Hepatic stellate cell (primary cell): ENCODE data around the gene COA5.
"Not testable (repeated sequence)": the region's sequence is repeated elsewhere in the genome, so short reads cannot be mapped to it uniquely, and the experiment has no call there.

ENCODE experiments used
- DNase-seq: peaks from one replicate; pipeline ENCODE4 v3.0.0; 2011; ENCODE audit warnings: low spot score

Gene COA5

DNA sequence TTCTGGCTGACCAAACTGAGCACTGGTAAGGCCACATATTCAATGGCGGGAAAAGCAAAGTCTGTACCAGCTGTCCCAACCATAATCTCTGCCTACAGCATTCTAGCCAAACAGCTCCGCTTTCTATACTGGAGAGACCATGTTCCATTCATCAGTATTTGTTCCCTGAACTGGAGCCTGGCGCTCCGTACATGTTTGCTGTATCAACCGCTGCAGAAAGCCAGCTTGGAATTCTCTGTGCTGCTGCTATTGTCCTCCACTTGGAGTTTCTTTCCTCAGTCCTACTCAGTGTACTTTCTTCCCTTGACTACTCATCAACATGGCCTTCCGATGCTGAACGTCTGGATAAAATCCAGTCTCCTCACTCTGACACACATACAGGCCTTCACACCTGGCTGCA lies 1.9 kb downstream of the COA5 start:
- DNase-seq, result no peak

DNA sequence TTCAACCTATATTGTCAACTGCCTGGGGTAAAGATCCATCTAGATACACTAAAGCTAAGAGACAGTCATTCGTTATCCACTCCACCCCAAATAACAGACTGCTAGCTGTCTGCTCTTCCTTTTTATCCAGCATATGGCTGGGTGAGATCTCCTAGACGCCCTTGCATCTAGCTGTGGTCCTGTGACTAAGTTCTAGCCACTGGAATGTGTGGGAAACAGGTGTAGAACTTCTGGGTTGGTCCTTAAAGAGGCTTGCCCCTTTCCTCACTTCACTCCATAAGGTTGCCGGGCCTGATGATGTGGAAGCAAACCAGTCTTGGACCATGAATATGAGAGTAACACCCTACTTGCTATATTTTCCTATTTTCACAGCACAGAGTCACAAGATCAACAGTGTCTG lies 3.2 kb downstream of the COA5 start:
- DNase-seq, result no peak

GRCh38 chr2:98604547-98604946 lies 3.8 kb downstream of the COA5 start:
- no peak for DNase-seq

- peak; percentile 41 for DNase-seq
Measured at GRCh38 chr2:98601532-98602132, 6.7 kb downstream of the COA5 start.

DNA sequence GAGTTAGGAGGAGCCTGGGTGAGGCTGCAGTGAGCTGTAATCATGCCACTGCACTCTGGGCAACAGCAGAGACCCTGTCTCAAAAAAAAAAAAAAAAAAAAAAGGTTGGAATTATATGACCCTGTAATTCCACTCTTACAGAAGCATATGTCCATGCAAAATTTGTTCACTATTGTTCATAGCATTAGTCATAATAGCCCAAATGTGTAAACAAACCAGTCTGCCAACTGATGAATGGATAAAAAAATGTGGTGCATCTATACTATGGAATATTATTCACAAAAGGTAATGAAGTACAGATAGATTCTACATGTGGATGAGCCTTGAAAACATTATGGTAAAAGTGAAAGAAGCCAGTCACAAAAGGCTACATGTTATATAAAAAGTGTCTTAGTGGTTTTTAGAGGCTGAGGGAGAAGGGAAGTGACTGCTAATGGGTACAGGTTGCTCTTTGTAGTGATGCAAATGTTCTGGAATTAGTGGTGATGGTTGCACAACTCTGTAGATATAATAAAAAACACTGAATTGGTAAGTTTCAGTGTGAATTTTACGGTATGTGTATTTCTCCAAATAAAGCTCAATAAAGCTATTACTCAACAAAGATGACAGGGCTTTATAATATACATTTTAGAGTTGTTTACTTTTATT lies 9.4 kb downstream of the COA5 start:
- DNase-seq, result no peak

DNA sequence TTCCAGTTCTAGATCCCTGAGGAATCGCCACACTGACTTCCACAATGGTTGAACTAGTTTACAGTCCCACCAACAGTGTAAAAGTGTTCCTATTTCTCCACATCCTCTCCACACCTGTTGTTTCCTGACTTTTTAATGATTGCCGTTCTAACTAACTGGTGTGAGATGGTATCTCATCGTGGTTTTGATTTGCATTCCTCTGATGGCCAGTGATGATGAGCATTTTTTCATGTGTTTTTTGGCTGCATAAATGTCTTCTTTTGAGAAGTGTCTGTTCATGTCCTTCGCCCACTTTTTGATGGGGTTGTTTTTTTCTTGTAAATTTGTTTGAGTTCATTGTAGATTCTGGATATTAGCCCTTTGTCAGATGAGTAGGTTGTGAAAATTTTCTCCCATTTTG lies 13.6 kb downstream of the COA5 start:
- DNase-seq, result not testable (repeated sequence)

DNA sequence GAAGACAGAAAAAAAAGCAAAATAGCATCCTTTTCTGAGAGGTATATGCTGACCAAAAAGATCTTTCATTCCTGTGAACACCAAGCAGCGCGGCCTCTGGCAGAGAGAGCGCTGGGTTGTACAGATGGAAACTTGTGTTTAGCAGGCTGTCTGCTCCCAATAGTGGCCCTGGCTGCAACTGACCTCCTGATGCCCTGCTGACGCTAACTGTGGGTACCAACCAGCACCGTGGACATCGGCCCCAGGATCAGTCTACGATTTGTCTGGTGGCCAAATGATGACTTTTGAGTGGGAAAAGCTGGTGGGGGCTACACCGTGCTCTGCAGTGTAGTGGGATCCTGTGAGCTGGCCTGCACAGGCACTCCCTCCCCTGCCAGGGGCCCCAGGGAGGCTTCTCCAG lies 15.7 kb downstream of the COA5 start:
- DNase-seq, result no peak

GRCh38 chr2:98589489-98589888 lies 18.8 kb downstream of the COA5 start:
- no peak for DNase-seq

DNA sequence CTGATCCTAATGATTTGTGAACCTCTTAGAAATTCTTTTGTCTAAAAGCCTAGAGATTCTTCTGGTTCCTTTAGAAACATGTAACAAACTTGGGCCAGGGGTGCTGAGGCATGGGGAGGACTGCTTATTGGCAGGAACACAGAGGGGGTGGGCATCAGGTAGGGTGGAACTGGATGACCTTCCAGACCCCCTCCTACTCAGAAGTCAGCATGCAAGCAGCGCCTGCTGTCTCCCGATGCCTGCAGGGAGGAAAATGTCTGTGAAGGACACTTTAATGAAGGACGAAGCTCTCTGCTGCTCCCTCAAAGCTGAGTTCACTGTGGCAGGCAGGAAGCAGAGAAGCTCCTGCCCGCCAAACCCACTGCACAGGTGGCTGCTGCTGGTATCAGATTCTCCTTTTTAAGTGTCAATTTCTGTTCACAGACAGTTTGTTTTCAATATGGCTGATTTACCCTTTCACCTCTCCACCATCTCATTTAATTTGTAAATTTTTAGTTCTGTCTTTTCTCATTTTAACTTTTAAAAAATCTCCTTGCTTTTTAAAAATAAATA lies 19.4 kb downstream of the COA5 start:
- DNase-seq, result no peak

- no peak for DNase-seq
Measured at GRCh38 chr2:98586551-98587140, 21.7 kb downstream of the COA5 start.

DNA sequence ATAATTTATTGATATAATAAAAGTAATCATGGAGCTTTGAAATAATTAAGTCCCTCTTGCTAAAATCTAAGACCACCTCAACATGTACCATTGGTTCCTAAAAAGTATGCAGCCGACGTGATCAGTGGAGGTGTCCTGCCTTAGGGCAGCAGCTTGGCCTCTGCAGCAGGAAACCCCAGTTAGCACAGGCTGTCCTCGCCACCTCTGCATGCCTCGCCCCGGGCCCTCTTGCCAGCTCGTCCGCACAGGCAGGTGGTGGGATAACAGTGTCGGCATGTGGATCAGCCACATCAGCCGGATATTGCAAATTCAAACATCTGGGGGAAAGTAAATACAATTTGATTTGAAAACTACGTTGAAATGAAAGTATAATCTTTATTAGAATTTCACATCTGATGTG lies 22.9 kb downstream of the COA5 start:
- no peak for DNase-seq

DNA sequence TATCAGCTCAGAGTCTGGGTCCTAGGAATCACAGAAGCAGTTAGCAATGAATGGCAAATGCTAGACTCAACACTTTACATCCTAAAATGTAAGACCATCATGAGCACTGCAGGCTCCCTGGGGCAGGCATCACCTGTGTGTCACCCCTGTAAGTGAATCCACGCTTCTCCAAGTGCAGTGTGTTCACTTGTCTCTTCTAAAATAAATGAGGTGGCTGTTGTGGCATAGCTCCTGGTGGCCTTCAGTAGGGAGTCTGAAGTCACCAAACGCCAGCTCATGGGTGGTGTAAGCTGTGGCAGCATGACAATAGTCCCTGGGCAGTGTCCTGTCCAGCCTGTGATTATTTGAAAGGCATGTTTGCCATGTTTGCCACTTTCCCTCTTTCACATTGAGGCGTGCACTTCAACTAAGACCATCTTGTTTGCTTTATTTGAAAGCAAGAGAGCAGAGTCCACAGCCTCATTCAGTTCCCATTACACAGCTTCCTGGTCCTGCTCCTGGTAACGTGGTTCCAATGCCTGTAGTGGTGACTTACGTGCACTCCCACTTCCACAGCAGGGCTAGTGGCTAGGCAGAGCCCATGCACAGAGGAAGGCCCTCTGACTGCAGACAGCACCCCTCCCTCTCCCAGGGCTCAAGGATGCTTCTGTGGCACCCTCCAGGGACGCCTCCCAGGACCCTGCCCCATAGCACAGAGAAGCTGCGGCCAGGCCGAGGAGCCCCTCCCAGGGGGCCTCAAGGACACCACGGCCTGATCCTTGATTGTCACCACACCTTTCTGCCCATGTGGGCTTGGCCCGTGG lies 24.3 kb downstream of the COA5 start:
- no peak for DNase-seq

DNA sequence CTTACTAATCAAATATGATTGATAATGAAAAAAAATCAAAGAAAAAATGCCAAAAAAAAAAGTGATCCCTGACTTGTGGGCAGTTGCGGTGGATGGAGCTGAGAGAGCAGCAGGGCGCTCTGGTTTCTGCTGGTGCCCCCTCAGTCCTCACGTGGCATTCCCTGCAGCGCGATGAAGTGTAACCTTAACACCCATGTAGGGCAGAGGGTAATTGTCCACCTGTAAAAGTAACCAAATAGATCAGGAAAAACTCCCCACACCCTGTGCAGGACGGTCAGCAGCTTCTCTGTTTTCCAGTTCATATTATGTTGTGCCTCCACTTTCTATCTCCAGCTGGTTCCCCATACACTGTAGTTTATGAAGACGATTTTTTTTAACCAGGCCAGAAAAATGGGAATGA lies 25.0 kb downstream of the COA5 start:
- no peak for DNase-seq

- no peak for DNase-seq
Measured at GRCh38 chr2:98582523-98582922, 25.8 kb downstream of the COA5 start.

GRCh38 chr2:98580656-98581284 lies 27.5 kb downstream of the COA5 start:
- no peak for DNase-seq

DNA sequence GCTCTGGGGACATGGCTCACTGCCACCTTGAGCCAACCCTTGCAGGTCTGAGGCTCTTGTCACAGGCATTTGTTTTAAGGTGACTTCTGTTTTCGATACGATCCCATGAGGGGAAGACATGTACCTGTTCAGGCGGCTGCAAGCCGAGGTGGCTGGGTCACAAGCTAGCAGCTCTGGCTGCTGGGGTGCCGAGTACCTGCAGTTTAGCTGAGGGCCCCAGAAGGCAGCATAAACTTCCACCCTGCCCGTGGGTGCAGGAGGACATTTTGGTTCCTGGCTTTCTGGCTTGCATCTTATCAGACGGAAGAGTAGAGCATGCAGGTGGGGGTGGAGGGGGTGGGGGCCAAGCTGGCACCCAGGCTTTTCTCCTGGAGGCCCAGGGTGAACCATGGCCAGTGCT lies 28.4 kb downstream of the COA5 start:
- DNase-seq, result no peak

DNA sequence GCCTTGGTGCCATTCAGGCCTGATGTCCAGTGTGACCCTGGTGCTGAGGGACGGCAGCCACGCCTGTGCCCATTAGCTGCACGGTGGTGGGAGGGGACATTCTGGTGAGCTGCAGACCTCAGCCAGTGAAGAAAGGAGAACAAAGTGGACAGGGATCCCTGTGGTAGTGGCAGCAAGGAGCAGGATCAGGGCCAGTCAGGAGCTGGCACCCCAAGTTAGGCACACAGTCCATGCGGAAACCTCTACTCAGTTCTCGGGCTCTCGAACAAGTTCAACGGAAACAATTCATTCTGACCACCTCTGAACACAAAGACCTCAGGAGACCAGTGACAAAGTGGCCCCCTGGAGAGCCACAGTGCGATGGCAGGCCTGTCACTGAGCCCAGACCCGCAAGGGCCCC lies 30.1 kb downstream of the COA5 start:
- no peak for DNase-seq

GRCh38 chr2:98577313-98577712 lies 31.0 kb downstream of the COA5 start:
- DNase-seq, result no peak

DNA sequence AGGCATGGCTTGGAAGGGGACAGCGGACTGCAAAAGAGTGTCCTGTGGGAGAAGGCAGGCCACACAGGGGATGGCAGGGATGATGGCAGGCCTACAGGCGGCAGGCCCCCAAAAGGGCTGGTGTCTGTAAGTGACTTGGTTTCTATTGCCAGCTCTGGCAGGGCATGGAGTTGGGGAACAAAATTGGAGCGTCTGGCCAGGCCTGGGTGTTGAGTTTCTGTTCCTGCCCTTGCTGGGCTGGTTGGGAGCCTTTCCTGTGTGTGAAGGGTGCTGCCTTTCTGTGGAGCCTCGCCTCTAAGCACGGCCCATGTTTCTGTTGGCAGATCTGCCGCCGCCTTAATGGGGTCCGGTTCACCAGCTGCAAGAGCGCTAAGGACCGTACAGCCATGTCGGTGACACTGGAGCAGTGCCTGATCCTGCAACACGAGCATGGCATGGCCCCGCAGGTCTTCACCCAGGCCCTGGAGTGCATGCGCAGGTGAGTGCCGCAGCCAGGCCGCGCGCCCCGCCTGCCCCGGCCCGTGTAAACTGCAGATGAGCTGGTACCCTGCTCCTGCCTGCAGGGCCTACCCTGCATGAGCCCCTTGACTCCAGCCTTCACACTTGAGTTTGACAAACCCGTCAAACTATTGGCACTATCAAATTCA lies 31.5 kb downstream of the COA5 start:
- DNase-seq, result no peak

- no peak for DNase-seq
Measured at GRCh38 chr2:98573426-98573825, 34.9 kb downstream of the COA5 start.

- no peak for DNase-seq
Measured at GRCh38 chr2:98572676-98573075, 35.6 kb downstream of the COA5 start.

GRCh38 chr2:98572211-98572610 lies 36.1 kb downstream of the COA5 start:
- no peak for DNase-seq
